Activated gamma-delta T cell treated with anti-CD3 and anti-CD28 coated beads, Interleukin-2, amount 50 U/mL, for 16 hours (primary cell): Measurements from ENCODE around the gene TEX29.

Source experiments
- DNase-seq: peaks from one replicate; pipeline ENCODE4 v3.0.0-alpha.2; 2020; ENCODE audit warnings: low read depth

TEX29 gene

DNA sequence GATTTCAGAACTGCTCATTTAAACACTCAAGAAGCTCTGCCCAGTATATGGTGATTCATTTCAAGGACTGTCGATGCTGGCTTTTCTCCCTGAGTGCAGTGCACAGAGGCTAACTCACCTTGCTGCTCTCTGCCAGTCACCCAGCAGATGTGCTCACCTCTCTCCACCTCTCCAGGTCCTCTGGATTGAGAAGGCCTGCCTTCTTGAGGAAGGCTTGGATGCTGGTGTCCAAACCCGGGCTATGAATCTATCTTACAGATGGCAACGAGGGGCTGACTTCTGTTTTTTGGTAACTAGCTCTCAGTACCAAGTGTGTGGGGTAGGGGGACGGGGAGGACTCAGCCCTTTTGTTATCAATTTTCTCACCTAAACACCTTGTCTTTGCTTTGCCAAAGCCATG, 47.6 kb downstream of the TEX29 start:
- no peak for DNase-seq

GRCh38 chr13:111370147-111370546, 49.7 kb downstream of the TEX29 start:
- no peak for DNase-seq

DNA sequence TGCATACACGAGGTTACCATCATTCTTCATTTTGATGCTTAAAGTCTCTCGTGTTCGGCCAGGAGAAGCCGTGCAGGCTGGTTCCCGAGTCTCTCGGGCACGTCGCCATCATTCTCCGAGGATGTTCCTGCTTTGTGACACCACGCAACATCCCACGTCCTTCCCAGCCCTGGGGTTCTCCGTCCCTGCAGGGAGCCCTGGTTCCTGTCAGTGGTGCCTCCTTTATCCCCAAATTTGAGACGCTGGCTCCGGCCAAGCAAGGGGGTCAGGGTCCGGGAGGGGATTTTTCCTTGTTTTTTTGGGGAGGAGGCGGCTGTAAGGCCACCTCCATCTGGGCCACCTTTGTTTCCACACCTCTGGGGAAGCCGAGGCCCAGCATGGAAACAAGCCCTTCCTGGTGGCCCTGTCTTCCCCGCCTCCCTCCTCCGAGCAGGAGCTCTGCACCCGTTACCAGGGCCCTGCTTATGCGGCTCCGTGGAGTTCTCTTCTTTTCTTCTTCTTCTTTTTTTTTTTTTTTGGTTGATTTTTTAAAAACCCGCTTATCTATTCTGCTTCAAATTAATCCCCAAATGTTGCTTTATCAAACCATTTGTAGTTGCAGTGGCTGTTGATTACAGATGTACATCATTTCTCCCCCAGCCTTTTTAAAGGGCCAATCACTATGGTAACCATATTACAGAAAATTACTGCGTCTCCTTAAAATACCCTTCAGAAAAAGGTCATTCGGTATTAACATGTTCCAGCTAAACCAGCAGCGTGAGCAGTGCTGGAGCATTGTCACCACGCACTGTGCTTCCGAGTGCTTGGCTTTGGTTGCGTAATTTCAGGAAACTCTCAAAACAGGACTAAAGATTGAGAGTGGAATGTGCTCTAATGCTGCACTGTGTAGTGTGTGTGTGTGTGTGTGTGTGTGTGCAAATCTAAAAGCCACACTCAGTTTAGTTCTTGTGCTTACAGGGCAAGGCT, 50.4 kb downstream of the TEX29 start:
- no peak for DNase-seq

DNA sequence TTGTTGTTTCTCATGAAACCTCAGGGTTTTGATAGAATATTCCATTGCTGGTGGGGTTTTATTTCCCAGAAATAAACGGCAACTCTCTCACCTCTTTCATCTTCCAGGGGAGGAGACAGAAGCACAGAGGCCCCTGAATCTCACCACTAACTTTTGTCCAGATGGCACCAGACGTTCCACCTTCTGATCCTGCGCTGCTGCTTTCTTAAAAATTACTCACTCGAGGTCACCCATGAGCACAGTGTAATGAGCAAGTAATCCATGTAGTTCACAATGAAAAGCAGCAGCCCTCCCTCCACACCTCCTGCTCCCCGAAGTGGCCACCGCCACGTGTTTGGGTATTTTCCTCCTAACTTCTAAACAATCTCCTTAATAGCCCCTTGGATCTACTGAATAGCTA, 51.3 kb downstream of the TEX29 start:
- DNase-seq, result no peak

DNA sequence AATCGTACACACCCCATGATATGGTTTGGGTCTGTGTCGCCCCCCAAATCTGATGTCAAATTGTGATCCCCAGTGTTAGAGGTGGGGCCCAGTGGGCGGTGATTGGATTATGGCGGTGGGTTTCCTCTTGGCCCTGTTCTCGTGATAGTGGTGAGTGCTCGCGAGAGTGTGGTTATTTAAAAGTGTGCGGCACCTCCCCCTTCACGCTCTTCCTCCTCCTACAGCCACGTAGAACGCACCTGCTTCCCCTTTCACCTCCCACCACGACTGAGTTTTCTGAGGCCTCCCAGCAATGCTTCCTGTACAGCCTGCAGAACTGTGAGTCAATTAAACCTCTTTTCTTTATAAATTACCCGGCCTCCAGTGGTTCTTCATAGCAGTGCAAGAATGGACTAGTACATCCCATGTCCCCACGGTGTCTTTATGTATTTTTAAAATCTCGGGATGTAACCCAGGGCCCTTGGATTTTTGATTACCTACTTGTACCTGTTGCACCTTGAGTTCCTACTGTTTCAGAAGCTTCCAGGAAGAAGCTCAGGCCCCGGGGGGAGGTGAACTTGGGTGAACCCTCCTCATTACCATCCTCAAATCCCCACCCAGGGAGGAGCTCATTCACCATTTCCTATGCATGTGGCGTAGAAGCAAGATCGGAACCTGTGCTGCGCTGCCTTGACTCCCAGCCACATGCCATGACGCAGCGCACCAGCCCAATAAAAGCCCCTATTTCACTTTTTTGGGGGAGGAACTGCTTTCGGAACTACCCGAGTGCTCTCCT, 52.4 kb downstream of the TEX29 start:
- DNase-seq, result no peak

DNA sequence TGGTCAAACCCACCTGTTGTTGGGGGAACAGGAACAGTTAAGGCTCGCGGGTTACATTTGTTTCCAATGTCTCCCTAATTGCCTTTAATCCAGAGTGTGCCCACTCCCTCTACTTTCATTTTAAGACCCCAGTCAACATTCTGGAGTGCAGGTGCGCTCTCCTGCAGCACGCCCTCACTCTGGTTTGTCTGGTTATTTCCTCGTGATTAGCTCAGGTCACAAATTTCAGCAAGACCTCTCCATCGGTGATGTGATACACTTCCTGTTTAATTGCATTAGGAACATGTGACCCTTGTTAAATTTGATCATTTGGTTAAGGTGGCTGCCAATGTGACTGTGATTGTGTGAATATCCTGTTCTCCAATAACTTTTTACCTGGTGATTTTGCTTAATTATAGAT, 53.0 kb downstream of the TEX29 start:
- no peak for DNase-seq

GRCh38 chr13:111380431-111380830, 60.0 kb downstream of the TEX29 start:
- DNase-seq, result no peak

DNA sequence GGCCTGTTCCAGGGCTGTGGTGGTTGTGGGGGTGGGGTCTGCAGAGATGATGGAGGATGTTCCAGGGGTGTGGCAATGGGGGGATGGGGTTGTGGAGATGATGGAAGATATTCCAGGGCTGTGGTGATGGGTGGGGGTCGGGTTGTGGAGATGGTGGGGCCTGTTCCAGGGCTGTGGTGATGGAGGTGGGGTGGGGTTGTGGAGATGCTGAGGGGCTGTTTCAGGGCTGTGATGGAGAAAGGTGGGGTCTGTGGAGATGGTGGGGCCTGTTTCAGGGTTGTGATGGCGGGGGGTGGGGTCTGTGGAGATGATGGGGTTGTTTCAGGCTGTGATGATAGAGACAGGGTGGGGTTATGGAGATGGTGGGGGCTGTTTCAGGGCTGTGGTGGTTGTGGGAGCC, 62.0 kb downstream of the TEX29 start:
- DNase-seq, result no peak

- no peak for DNase-seq
These were observed 62.4 kb downstream of the TEX29 start for GRCh38 chr13:111382877-111383276.

DNA sequence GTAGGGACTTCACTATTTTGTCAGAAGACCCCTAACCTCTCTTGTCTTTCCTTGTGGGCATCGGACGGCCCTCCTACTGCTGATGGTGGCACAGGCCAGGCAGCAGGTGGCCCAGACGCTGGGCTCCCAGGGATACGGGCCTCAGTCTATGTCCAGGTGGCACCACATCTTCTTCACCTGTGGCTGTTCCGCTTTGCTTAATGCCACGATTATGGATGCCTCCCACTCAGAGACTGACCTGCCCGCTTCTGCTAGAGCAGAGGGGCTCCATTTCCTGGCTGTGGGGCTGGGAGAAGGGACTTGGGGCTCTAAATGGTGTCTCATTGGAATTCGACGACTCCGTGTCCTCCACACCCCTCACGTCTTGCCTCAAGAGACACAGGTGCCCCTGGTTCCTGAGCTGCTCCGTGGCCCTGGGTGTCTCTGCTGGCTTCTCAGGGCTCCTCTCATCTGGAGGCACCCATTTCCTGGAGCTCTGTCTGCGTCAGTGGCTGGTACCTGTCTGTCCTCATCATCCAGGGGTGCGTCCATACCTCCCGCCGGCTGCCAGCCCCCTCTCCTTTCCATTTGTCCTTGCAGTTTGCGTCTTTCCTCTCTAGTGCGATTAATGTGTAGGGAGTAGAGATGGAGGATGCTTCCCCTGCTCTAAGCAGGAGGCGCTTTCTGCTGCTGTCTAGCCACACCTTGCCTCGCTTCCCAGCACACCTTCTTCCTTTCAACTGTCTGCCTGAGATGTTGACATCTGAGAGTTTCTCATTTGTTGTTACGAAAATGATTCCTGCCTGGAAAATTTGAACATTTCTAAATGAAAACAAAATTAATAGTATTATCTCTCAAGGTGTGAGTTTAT, 63.4 kb downstream of the TEX29 start:
- DNase-seq, result no peak

GRCh38 chr13:111384441-111385182, 64.2 kb downstream of the TEX29 start:
- DNase-seq, result no peak

DNA sequence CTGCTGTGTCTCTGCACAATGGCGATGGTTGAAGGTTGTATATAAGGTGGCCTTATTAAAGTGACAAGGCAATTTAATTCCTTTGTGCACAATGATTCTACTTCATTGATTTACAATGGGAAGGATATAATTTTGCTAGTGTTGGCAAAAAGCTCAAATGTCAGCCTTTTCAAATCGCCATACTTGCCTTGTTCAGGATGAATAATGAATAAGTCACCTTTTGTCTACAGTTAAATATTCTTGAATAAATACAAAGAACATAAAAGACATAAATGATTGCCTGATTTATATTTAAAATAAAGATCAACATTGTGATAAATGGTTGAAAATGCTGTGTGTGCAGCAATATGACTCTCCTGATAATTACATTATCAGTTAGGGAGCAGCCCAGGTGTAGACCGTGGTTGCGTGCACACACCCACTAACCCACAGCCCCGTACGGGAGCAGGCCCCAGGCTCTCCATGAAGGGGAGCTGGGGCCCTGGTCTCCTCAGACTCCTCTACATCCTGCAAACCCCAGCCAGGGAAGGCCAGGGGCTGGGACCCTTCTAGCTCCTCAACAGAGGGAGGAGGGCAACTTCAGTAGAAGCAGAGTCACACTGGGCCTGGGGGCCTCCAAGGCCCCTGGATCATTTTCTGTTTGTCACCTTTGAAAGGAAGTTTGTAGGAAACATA, 64.9 kb downstream of the TEX29 start:
- no peak for DNase-seq

GRCh38 chr13:111387026-111387871, 66.8 kb downstream of the TEX29 start:
- no peak for DNase-seq

DNA sequence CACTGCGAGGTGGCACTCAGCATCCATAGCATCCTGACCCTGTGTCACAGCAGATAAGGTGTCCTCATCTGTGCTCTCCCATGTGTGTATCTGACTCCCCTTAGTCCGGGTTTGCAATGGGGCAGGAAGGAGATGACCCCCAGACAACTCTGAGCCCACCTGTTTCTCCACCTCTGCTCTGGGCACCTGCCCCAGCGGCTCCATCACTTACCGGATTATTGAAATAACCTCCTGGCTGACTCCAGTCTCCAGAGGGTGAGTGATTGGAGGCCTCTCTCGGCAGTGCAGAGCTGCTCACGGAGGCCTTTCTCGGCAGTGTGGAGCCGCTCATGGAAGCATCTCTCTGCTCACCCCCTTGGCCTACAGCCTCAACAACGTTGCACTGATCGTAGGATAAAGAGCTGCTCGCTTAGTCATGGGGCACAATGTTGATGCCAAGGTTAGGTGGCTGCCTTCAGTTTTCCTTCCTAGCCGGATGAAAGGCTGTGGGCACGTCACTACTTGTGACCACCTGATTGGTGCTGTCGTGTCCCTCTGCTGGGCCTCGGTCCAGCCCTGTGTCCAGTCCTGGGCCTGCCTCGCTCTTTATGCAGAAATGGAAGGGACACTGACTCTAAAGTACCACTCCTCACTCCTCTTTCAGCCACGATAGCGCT, 67.6 kb downstream of the TEX29 start:
- no peak for DNase-seq

- no peak for DNase-seq
These were observed 68.5 kb downstream of the TEX29 start for GRCh38 chr13:111388851-111389500.

DNA sequence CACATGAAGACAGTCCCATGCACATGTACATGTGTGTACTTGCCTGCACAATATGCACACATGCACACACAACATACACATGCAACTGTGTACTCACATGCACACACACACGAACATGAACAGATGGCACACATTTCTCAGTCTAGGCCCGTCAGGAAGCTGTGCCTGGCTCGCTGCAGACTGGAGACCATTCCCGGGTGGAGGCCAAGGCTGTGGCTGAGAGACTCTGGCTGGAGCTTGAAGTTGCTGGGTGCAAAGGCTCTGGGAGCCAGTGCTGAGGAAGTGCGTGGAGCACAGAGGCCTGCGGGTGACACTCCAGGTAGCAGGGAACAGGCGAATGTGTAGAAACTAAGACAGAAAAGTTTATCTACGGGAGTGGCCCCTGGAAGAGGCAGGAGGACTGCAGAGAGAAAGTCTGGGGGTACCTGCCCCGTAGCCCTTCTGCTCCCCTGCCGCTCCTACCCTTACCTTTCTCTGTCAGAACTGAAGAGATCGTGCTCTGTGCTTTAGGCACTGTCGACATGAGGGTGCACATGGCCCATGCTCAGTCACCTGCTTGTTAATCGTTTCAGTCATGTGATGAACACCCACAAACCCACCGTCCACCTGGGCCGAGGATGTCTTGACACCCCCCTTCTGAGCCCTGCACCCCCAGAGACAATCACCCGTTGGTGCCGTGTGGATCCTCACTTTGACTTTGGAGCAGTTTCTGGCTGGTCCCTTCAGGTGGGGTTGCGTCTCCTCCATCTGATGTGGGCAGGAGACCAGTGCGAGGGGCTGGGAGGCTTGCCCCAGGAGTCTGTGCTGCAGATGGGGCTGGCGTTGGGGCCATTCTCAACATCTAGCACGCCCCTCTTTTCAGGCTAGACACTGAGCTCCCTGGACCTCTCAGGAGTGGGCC, 69.4 kb downstream of the TEX29 start:
- no peak for DNase-seq

DNA sequence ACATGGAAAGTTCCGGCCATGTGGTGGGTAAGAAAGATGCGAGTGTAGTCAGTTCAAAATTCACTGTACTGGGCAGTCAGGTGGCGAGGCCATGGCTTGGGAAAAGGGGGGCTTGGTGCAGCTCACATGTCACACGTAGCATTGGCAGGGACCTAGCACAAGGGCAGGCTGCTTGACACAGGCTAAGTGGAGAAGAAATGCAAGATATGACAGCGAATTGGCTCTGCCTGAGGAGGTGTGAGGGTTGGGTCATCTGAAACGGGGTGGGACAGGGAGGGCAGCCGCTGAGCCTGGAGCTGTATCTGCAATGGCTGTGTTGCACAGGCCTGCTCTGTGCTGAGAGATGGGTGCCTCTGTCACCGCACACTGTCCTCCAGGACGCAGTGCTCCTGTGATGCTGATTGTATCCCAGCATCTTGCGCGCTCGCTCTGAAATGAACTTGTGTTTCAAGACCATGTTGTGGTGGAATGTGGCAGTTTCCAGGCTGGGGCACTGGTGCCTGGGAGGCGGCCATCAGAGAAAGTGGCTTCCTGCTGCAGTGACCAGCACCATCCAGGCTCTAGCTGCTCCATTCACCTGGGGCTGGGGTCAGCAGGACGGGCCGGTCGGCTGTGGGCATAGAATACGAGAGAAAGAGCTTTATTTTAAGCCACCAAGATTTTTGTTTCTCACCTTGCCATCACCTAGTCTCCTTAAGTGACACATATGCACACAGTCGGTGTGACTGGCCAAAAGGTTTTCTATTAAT, 70.3 kb downstream of the TEX29 start:
- DNase-seq, result no peak
